HG03108 (cell line): Measurements from ENCODE around the gene HS2ST1.

Source experiments
- ATAC-seq: cut with Tn5 transposase; IDR thresholded peaks from one replicate; pipeline ENCODE4 v1.9.1; 2021; ENCODE audit warnings: moderate library complexity; ENCODE audit not compliant: unreplicated experiment

HS2ST1 gene

DNA sequence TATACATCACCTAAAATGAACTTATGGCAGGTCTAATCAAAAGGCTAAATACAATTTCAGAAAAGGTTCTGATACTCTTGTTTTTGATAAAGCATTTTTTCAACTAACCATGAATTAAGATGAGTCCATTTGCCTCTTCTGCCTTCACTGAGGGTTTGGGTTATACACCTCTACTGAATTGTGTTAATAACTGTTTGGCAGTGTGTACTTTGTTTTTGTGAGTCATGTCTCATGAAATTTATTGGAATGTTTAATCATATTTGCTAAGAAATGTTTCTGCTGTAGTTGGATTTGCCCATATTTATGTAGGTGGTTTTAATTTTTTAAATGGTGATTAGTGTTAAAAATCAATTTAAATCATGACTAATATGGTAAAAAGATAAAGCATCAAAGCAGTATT is 190.5 kb downstream of the HS2ST1 start:
- ATAC-seq = no peak

GRCh38 chr1:87106144-87106543 is 191.7 kb downstream of the HS2ST1 start:
- ATAC-seq = no peak

- no peak for ATAC-seq
These were observed 192.4 kb downstream of the HS2ST1 start for GRCh38 chr1:87106867-87107266.

- ATAC-seq = no peak
These were observed 193.8 kb downstream of the HS2ST1 start for GRCh38 chr1:87108228-87108627.

DNA sequence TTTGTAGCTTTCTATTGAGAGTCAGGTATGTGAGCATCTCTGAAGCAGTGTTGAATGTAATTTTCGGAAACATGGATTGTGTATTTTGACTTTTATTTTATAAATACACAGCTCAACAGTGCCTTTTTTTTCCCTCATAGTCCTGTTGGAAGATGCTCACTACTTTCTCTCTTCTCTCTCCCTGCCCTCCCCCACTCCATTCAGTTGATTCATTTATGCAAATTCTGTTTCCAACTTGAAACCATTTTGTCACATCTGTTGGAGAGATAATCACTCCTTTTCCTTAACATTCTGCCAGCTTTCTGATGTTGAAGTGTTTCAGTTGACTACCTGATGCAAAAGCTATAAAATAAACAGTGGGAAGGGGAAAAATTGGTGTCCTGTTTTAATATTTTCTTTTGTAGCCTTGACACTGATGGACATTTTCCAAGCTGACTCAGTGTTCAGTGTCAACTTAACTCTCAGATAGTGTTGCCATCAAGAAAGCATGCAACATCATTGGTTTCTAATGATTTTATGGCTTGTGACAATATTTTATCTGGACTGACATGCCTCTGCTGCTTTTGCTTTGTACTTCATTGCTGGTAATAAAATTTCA is 194.5 kb downstream of the HS2ST1 start:
- ATAC-seq = no peak

DNA sequence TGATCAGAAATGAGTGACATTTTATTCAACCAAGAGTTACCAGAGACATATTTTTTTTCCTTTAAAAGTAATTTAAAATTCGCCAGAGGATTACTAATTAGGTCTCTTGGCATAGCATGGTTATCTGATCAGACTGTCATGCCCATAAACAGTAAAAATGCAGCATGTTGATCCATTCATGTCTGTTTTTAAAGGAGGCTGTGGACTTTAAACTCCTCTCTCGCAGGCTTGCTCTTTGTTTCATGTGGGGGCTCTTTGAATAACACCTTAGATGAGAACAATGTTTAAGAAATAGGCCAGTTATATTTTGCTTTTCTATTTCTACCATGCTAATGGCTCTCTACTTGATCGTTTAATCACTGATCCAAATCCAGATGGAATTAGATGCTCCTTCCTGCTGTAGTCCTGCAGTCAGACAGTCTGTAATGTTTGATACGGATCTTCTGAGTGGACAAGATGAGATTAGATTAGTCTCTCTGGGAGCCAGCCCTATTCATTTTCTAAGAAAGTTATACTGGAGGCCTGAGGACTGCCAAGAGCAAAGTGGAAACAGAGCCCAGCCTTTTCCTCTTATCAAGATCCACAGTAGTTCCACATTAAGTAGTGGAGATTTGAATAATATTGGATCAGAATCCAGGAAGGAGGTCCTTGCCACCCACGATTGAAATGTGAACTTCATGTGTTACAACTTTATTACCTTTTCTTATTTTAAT is 197.4 kb downstream of the HS2ST1 start:
- ATAC-seq = no peak

- no peak for ATAC-seq
These were observed 198.9 kb downstream of the HS2ST1 start for GRCh38 chr1:87113313-87113712.

DNA sequence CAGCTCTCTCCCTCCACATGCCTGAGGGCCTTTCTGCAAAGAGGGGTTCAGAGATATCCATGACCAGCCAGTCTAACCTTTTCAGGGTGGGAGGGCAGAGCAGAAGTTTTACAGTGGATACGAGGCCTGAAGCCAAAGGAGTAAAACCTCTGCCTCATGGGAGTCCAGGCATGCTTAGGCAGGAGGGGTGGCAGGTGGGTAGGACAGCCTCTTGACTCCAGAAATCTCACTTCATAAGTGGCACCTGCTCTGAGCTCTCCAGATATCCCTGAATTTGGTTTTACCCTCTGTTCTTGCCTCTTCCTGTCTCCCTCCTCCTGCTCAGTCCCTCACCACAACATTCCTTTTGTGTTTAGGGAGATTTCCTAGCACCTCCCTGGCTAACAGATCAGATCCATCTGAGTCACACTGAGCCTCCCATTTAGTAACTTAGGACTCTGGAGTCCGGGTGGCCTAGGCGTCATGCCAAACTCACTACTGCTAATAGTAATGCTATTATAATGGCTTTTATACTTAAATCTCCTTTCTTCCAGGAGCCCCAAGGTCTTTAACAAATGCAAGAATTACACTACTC is 201.0 kb downstream of the HS2ST1 start:
- no peak for ATAC-seq

DNA sequence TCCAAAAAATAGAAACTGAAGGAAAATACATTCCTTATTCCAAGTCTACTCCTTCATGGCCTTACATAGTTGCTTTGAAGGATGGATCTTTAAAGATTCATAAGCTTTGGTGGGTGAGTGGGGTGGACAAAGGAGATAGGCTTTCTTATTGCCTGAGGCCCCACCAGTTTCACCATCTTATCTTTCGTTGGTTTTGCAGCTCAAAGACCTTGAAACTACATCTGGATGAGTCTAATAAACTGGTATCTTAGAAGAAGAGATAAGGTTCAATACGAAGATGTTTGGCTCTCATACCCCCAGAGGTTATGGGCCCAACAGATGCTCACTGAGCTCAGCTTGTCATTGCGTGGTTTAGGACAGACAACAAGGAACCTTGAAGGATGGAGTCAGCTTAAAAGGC is 201.5 kb downstream of the HS2ST1 start:
- ATAC-seq = no peak

GRCh38 chr1:87117761-87118368 is 203.4 kb downstream of the HS2ST1 start:
- no peak for ATAC-seq

- no peak for ATAC-seq
These were observed 205.2 kb downstream of the HS2ST1 start for GRCh38 chr1:87119541-87120140.

DNA sequence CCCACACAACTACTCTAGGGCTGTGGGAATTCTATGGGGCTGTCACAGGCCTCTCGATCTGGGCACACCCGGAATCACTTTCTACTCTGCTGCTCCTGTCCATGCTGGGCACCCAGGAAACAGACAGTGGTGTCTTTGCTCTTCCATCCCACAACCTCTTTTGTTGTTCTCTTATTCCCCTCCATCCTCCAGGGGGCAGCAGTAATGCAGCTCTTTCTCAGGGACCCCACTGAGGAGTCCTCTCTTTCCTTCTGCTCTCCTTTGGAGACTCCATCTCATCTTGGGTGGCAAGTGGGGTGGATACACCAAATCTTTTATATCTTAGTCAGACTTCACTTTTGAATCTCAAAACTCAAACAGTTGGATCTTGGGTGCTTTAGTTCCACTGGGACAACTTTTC is 206.3 kb downstream of the HS2ST1 start:
- ATAC-seq = no peak

DNA sequence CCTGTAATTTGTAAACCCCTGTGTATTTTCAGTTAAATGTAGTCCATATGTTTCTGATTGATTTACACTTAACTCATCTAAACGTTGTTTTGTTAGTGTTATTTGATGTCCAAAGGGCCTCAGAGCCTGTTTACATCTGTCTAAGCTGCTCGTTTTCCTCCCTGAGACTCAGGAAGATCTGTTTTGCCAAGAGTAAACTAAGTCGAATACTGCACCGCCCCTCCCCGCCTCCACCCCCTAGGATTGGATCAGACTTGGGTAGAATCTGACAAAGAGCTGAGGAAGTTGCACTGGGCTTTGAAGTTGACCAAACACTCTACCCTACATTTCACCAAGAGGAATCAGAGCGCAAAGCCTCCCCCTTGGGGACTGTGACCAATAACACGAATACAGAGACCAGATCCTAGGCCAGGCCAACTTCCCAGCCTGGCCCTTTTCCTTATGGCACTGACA is 207.3 kb downstream of the HS2ST1 start:
- no peak for ATAC-seq

GRCh38 chr1:87122243-87122642 is 207.8 kb downstream of the HS2ST1 start:
- ATAC-seq = no peak

GRCh38 chr1:87123610-87124009 is 209.2 kb downstream of the HS2ST1 start:
- no peak for ATAC-seq

DNA sequence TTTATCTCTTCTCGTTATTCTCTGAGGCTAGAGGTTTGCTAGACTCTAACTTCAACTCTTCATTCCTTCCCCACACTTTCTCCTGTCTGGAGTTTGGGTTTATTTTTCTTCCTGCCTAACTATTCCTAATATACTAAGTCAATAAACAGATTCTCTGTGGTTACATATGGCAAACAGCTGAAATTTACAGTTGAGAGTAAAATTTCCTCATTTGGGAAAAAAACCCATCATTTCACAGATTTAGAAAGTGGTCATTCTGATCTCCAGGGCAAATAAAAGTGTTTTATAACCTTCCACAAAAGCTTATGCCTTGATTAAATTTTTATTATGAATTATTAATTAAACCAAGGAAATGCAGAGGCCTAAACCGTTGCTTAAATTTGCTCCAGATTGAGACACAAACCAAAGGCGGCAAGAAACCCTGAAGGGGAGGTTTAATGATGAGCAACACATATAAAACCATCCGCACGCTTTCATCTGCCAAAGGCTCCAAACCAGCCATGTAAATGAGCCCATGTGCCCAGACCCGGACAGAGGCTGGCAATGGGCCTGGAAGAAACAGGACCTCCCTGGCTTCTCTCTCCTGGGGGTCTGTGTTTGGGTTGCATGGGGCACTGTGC is 212.6 kb downstream of the HS2ST1 start:
- no peak for ATAC-seq

DNA sequence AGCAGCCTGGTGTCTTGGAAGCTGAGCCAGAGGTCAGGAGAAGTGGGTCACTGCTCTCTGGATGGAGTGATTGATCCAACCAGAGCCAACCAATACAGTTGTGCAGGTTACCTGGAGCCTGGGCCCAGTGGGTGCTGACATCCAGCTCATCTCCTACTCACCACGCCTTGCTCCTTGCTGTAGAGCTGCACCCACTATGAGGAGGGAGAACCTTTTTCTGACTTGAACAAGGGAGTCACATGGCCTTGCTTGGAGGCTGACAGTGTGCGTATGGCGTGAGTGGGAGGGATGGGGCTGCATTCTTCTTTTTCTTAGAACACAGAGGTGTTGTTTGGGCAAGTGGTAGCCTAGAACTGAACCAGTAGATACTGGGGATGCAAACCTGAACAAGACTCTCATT is 213.1 kb downstream of the HS2ST1 start:
- no peak for ATAC-seq

DNA sequence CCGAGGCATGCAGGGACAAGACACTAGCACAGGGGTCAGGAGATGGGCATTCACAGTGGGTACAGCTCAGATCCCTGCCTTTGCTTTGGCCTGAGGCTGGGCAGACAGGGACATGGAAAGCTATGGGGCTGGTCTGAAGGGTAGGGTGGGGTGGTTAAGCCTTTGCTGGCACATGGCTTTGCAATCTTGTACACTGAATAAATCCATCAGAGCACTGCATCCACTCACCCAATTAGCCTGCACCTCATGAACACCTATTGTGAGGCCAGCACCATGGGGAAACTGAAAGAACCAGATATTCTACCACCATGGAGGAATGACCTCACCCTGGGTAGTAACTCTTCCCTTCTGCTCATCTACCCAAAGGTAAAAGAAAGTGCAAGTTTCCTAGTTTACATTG is 214.6 kb downstream of the HS2ST1 start:
- no peak for ATAC-seq

DNA sequence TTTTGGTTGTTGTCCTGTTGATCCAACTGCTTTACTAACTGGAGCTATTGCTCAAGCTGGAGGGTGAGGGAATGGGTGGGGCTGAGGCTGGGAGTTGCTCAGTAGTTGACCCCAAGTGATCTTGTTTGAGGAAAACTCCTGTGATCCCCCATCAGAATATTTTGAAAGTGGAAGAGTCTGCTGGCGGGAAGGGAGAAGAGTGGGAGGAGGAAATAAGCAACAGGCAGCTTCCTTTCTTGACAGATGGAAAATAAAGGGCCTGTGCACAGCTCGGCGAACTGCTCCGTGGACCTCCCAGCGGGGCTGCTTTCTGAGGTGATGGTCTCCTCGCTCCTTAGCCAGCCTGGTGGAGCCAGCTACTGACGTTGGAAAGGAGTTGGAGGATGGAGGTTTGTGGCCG is 215.2 kb downstream of the HS2ST1 start:
- ATAC-seq = no peak

- ATAC-seq = no peak
These were observed 216.0 kb downstream of the HS2ST1 start for GRCh38 chr1:87130438-87130837.

DNA sequence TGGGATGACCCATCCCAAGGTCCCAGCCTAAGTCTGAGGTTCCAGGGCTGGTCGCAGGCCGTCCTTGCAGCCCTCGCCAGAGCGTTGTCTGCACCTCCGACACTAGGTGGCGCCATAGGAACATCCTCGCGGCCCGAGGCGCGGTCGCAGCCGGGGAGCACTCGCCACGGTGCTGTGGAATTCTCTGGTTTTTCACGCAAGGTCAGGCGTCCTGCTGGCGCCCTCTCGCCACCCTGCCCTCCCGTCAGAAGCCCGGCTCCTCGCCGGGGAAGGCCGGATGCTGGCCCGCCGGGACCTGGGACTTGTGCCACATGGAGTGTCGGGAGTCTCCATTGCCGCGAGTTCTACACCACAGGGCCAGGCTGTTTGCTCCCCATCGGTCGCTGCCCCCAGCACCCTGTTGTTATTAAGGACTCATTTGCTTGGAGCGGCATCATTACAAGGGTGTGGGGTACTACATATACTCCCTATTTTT is 217.4 kb downstream of the HS2ST1 start:
- peak; percentile 93 for ATAC-seq
